Measurements from ENCODE around the gene MYH11.

- TF ChIP-seq, protein P1, sequence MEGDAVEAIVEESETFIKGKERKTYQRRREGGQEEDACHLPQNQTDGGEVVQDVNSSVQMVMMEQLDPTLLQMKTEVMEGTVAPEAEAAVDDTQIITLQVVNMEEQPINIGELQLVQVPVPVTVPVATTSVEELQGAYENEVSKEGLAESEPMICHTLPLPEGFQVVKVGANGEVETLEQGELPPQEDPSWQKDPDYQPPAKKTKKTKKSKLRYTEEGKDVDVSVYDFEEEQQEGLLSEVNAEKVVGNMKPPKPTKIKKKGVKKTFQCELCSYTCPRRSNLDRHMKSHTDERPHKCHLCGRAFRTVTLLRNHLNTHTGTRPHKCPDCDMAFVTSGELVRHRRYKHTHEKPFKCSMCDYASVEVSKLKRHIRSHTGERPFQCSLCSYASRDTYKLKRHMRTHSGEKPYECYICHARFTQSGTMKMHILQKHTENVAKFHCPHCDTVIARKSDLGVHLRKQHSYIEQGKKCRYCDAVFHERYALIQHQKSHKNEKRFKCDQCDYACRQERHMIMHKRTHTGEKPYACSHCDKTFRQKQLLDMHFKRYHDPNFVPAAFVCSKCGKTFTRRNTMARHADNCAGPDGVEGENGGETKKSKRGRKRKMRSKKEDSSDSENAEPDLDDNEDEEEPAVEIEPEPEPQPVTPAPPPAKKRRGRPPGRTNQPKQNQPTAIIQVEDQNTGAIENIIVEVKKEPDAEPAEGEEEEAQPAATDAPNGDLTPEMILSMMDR (IDR thresholded peaks at IDR 0.05 in 8 of 11, conservative IDR thresholded peaks at IDR 0.05 in 3 of 11) = no peak
- no peak for TF ChIP-seq POLR2A (IDR thresholded peaks at IDR 0.05)
Measured at GRCh38 chr16:15743657-15744056, 113.2 kb downstream of the MYH11 start.

All from spleen (tissue), 7 donors.